ENCODE measurements around the gene EYS.

DNA sequence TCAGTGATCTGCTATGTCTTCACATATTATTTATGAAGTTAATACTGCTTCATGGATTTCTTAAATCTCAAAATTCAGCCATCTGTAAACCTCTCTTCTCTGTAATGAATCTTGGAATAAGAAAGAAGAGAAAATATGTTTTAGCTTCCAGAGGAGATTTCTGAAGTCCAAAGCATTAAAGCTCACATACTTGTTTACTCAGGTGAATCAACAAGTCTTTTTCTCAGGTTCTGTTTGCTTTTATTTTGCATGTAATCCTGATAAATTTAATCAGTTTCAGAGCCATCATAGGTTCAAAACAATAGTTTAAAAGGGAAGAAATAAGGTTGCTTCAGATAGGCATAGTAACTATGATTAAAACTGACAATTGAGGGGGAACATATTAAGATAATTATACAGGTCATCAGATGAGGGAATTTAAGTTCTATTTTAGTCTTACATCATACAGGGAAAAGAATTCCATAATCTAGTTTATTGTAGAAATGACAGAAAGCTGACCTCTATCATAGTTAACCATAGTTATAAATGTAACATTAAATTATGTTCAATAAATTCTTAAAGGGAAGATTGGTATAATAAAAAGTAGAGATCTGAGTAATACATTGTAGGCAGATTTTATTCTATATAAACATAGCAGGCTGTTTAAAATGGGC is 716.2 kb downstream of the EYS start:
- TF ChIP-seq NFE2L2 (conservative IDR thresholded peaks at IDR 0.05; ENCODE audit: low read length): no peak
- TF ChIP-seq, protein P1, sequence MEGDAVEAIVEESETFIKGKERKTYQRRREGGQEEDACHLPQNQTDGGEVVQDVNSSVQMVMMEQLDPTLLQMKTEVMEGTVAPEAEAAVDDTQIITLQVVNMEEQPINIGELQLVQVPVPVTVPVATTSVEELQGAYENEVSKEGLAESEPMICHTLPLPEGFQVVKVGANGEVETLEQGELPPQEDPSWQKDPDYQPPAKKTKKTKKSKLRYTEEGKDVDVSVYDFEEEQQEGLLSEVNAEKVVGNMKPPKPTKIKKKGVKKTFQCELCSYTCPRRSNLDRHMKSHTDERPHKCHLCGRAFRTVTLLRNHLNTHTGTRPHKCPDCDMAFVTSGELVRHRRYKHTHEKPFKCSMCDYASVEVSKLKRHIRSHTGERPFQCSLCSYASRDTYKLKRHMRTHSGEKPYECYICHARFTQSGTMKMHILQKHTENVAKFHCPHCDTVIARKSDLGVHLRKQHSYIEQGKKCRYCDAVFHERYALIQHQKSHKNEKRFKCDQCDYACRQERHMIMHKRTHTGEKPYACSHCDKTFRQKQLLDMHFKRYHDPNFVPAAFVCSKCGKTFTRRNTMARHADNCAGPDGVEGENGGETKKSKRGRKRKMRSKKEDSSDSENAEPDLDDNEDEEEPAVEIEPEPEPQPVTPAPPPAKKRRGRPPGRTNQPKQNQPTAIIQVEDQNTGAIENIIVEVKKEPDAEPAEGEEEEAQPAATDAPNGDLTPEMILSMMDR (IDR thresholded peaks at IDR 0.05): no peak
- no peak for TF ChIP-seq RFX5 (IDR thresholded peaks at IDR 0.05)
- TF ChIP-seq EP300 (IDR thresholded peaks at IDR 0.05): no peak
- no peak for TF ChIP-seq POLR2A (IDR thresholded peaks at IDR 0.05; ENCODE audit: low read length)
- TF ChIP-seq MAZ (IDR thresholded peaks at IDR 0.05; ENCODE audit: borderline replicate concordance, low read depth, low read length): no peak
- no peak for TF ChIP-seq ESRRA (IDR thresholded peaks at IDR 0.05; ENCODE audit: borderline replicate concordance, low read length)

All from A549 (cell line).